HUES48 (cell line): Measurements from ENCODE around the gene BCL11B.

Source experiments
- H3K27ac ChIP-seq: one replicate; pipeline ENCODE4 v1.7.0; 2013; ENCODE audit warnings: low read depth, low read length, inconsistent platforms
- H3K27me3 ChIP-seq: 2 replicates; pipeline ENCODE4 v1.6.1; 2013; ENCODE audit warnings: mild to moderate bottlenecking, low read length; ENCODE audit not compliant: control insufficient read depth, insufficient read depth
- H3K36me3 ChIP-seq: 2 replicates; pipeline ENCODE4 v1.6.1; 2013; ENCODE audit warnings: low read length; ENCODE audit not compliant: control insufficient read depth, insufficient read depth
- H3K4me1 ChIP-seq: 2 replicates; pipeline ENCODE4 v1.6.1; 2013; ENCODE audit warnings: mild to moderate bottlenecking, low read length; ENCODE audit not compliant: control insufficient read depth, insufficient read depth
- H3K4me3 ChIP-seq: 2 replicates; pipeline ENCODE4 v1.5.1; 2013; ENCODE audit warnings: mild to moderate bottlenecking, low read depth, low read length
- H3K9ac ChIP-seq: 2 replicates; pipeline ENCODE4 v1.6.1; 2013; ENCODE audit warnings: mild to moderate bottlenecking, low read depth, low read length, moderate library complexity
- H3K9me3 ChIP-seq: 2 replicates; pipeline ENCODE4 v1.6.1; 2013; ENCODE audit warnings: low read length; ENCODE audit not compliant: control insufficient read depth, insufficient read depth

BCL11B gene

DNA sequence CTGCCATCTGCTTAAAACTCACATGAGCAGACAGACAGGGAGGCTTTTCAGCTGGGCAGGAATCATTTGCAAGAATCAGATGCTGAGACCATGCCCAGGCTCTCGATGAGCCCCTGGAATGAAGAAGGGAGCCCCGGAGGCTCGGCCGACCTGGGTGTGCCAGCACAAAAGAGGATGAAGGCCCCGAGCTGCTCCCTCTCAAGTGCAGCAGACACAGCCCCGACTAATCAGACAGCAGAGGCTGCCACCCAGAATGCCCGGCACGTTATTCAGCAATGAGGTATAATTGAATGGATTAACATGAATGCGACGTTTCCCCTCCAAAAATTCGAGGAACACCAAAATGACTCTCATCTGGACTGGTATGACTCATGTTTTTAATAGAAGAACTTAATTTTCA is 58.9 kb downstream of the BCL11B start:
- no peaks in the 10 kb centered on the region for H3K36me3 ChIP-seq
- H3K9ac ChIP-seq = no peak overlapping the region
- H3K27ac ChIP-seq = no peak overlapping the region
- no peak overlapping the region for H3K4me3 ChIP-seq
- H3K4me1 ChIP-seq = no peaks in the 10 kb centered on the region
- no peaks in the 10 kb centered on the region for H3K27me3 ChIP-seq
- H3K9me3 ChIP-seq = no peaks in the 10 kb centered on the region

DNA sequence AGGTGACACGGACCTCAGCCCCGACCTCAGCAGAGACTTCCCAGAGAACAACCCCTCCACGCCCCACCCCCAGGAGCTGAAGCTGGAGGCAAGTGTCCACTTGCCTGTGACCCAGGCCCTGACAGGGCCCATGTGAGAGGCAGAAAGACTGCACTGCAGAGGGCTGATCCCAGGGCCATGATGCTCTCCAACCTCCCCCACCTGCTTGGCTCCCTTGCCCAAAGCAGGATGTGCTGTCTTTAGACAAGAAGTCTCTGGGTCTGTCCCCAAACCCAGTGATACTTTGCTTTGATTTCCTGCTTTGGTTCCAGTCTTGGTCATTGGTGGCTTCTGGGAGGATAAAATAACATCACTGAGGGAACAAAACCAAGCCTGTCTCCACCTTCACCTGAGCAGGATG is 59.4 kb downstream of the BCL11B start:
- Histone ChIP-seq H3K9ac (no peak overlapping the region), H3K27ac (no peak overlapping the region), H3K36me3 (no peaks in the 10 kb centered on the region), H3K27me3 (no peaks in the 10 kb centered on the region), H3K9me3 (no peaks in the 10 kb centered on the region), H3K4me3 (no peak overlapping the region), H3K4me1 (no peaks in the 10 kb centered on the region)

DNA sequence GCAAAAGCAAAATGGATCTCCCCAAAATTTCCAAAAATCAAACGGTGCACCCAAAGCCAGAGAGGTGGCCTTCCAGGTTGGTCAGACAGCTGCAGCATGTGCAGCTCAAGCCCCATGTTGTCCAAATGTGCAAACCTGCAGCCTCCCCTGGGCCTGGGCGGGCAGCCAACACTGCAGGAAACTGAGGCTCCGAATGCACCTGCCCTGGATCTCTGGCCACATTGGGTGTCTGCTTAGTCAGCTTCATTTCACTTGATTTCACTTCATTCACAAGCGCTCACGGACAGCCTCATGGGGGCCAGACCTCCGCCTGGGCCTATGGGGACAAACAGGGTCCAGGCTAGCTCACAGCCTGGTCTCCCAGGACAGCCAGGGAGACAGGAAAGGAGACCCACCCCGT is 59.8 kb downstream of the BCL11B start:
- Histone ChIP-seq H3K36me3 (no peaks in the 10 kb centered on the region), H3K27ac (no peak overlapping the region), H3K4me3 (no peak overlapping the region), H3K27me3 (no peaks in the 10 kb centered on the region), H3K9me3 (no peaks in the 10 kb centered on the region), H3K9ac (no peak overlapping the region), H3K4me1 (no peaks in the 10 kb centered on the region)

DNA sequence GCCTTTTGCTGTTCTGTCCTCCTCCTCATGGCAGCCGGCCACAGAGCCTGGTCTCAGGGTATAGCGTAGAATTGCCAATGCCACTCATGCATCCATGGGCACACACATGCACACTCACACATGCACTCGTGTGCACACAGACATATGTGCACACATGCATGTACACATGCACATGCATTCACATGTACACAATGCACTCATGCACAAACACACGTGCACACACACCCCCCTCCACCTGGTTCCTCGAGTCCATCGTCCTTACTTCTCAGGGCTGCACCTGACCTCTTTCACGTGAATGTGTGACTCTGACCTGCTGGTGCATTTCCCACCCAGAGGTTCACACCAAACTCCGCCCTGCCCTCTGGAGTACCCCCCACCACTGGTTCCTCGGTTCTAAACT is 60.6 kb downstream of the BCL11B start:
- no peak overlapping the region for H3K9ac ChIP-seq
- H3K36me3 ChIP-seq = no peaks in the 10 kb centered on the region
- H3K27me3 ChIP-seq = no peaks in the 10 kb centered on the region
- H3K27ac ChIP-seq = no peak overlapping the region
- H3K4me3 ChIP-seq = no peak overlapping the region
- no peaks in the 10 kb centered on the region for H3K4me1 ChIP-seq
- H3K9me3 ChIP-seq = no peaks in the 10 kb centered on the region

DNA sequence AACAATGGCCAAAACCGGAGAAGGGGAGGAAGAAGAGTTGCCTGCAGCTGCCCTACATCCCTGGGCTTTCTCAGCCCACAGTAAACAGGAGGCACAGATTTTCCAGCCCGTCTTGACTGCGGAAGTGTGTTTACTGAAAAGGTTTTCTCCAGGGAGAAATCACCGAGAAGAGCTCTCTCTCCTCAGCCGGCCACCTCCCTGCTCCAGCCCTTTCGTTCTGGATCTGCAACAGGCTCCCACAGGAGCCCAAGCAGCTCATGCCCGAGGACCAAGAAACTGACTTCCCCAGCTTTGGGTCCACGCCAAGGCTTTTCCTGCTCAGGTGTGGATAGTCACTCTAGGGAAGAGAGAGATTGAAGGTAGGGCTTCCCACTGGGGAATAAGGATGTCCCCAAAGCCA is 61.7 kb downstream of the BCL11B start:
- no peaks in the 10 kb centered on the region for H3K36me3 ChIP-seq
- H3K4me1 ChIP-seq = no peaks in the 10 kb centered on the region
- no peaks in the 10 kb centered on the region for H3K27me3 ChIP-seq

DNA sequence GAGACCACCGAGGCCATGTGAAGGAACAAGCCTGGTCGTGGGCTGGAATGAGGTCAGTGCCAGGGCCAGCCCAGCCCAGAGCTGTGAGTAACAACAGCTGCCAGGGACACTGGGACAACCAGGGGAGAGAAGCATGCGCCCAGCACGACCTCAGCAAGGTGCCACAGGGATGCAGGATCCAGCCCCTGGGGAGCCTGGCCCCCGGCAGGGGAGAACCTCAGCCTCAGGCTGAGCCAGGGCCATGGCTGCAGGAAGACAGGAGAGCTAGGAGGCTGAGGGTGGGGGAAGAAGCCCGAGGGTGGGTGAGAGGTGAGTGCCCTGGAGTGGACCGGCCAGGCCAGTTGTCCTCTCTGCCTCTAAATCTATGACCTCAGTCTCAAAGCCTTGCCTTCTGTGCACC is 62.6 kb downstream of the BCL11B start:
- no peak overlapping the region for H3K4me3 ChIP-seq
- H3K4me1 ChIP-seq = no peaks in the 10 kb centered on the region
- H3K9ac ChIP-seq = no peak overlapping the region
- H3K27ac ChIP-seq = no peak overlapping the region
- no peaks in the 10 kb centered on the region for H3K36me3 ChIP-seq
- H3K9me3 ChIP-seq = no peaks in the 10 kb centered on the region
- H3K27me3 ChIP-seq = no peaks in the 10 kb centered on the region

More for the DNA sequence above, 61.7 kb downstream of the BCL11B start:
- Histone ChIP-seq H3K9me3 (no peaks in the 10 kb centered on the region), H3K9ac (no peak overlapping the region), H3K27ac (no peak overlapping the region), H3K4me3 (no peak overlapping the region)

DNA sequence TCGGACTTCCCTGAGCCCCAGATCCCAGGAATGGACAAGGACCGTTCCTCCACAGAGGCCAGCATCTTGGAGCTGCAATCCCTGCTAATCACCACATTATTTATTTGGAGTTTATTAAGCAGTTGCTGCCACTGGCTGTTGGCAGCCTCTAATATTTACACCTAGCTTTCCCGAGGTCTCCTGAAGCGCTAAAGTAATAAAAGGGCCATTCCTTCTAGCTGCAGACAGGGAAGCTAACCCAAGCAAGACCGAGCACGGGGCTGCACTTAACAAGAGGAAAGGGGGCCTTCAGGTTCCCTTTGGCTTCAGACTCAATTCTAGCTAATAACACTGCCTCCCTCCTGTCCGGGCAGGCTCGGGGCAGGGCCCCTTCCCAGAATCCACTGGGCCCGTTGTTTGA is 63.7 kb downstream of the BCL11B start:
- H3K9me3 ChIP-seq = no peaks in the 10 kb centered on the region
- H3K4me3 ChIP-seq = no peak overlapping the region
- no peaks in the 10 kb centered on the region for H3K27me3 ChIP-seq
- H3K27ac ChIP-seq = no peak overlapping the region
- no peaks in the 10 kb centered on the region; the same call in 1 of the 2 replicates for H3K4me1 ChIP-seq
- no peaks in the 10 kb centered on the region for H3K36me3 ChIP-seq
- no peak overlapping the region for H3K9ac ChIP-seq

DNA sequence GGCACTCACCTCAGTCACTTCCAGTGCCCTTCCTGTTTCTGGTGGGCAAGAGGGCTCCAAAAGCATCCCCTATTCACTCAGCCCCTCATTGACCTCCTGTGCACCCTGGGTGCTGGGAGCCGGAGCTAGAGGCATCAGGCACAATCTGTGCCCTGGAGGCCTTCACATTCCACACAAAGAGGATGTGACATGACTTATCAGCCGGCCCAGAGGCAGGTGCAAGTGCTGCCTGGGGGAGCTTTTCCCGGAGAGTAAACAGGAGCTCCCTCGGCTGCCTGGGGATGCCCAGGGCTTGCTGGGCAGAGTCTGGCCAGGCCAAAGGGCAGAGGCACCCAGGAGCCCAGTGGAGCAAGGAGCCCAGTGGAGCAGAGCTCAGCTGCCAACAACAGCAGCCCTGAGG is 64.5 kb downstream of the BCL11B start:
- Histone ChIP-seq H3K27me3 (no peaks in the 10 kb centered on the region), H3K36me3 (no peaks in the 10 kb centered on the region), H3K9ac (no peak overlapping the region), H3K27ac (no peak overlapping the region), H3K4me1 (no peaks in the 10 kb centered on the region; the same call in 1 of the 2 replicates), H3K4me3 (no peak overlapping the region), H3K9me3 (no peaks in the 10 kb centered on the region)

DNA sequence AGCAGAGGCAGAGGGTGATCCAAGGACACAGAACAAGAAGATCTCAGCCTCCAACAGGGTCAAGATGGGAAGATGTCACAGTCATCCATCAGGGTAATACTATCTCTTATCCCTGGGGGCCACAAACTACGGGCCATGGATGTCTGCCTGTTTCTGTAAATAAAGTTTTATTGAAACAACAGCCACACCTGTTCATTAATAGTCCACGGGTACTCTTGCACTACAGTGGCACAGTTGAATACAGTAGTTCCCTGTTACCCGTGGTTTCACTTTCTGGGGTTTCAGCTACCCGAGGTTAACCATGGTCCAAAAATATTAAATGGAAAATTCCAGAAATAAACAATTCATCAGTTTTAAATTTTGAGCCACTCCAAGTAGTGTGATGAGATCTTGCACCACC is 65.9 kb downstream of the BCL11B start:
- H3K9me3 ChIP-seq = no peaks in the 10 kb centered on the region
- H3K27me3 ChIP-seq = no peaks in the 10 kb centered on the region
- no peak overlapping the region for H3K4me3 ChIP-seq
- H3K4me1 ChIP-seq = no peaks in the 10 kb centered on the region; the same call in 1 of the 2 replicates
- H3K36me3 ChIP-seq = no peaks in the 10 kb centered on the region
- no peak overlapping the region for H3K27ac ChIP-seq
- H3K9ac ChIP-seq = no peak overlapping the region

DNA sequence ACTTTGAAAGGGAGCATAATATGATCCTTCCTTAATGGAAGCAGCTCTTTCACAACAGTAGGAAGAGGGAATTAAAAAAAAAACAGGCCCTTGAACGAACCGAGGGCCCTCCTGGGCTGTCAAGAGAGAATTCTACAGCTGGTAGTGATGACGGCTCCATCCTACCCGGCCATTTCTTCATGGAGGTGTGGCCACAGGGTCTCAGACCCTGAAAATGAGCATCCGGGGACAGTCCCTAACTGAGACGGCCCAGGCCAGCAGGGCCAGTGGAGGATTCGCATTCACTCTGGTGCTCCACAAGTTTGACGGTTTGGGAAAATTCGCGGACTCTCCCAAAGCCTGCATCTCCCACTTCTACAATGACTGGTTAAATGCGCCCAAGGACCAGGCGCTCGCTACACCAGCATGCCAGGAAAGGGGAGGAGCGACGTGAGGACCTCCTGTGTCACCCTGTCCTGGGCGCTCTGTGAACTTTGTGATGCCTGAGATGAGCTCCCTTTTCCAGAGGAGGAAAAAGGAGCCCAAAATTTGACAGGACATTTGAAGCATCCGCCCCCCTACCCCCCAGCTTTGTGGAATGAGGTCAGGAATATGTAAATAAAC is 66.8 kb downstream of the BCL11B start:
- Histone ChIP-seq H3K27me3 (no peaks in the 10 kb centered on the region), H3K4me3 (no peak overlapping the region), H3K27ac (no peak overlapping the region), H3K4me1 (no peaks in the 10 kb centered on the region; the same call in 1 of the 2 replicates), H3K36me3 (no peaks in the 10 kb centered on the region), H3K9ac (no peak overlapping the region), H3K9me3 (no peaks in the 10 kb centered on the region)

DNA sequence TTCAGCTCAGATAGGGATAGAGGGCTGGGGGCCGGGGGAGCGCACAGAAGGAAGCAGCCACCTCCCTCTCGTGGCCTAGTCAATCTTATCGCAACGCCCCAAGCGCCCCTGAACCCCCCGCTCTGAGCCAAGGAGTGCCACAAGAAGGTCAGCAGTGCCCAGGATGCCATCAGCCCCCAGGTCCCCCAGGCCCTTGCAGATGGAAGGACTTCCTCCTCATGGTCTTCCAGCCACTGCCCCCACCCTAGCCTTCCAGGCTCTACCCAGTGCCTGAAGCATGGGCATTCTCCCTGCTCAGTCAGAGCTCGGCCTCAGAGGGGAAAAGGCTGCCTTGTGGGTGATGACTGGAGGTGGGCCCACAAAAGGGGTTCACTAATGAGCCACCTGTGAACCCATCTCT is 68.2 kb downstream of the BCL11B start:
- no peak overlapping the region for H3K4me3 ChIP-seq
- H3K27me3 ChIP-seq = no peaks in the 10 kb centered on the region
- H3K4me1 ChIP-seq = no peaks in the 10 kb centered on the region; the same call in 1 of the 2 replicates
- H3K27ac ChIP-seq = no peak overlapping the region
- no peaks in the 10 kb centered on the region for H3K9me3 ChIP-seq
- H3K36me3 ChIP-seq = no peaks in the 10 kb centered on the region
- H3K9ac ChIP-seq = no peak overlapping the region

DNA sequence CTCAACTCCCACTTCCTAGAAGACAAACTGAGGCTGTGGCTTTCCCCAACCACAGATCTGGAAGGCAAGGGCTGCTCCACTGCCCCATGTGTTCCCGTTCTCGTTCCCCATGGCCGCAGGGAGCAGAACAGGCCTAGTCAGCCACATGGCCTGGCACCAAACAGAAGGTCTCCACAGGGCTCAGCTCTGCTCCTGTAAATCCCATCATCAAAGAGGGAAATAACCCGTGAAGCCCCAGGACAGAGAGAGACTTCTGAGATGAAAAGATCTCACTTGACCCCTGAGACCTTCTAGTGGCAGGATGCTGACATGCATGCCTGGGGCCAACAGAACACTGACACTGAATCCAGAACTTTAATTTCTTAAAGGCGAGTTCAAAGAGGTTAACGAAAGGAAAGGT is 68.9 kb downstream of the BCL11B start:
- H3K27ac ChIP-seq = no peak overlapping the region
- H3K4me3 ChIP-seq = no peak overlapping the region
- no peaks in the 10 kb centered on the region for H3K9me3 ChIP-seq
- no peaks in the 10 kb centered on the region; the same call in 1 of the 2 replicates for H3K4me1 ChIP-seq
- no peaks in the 10 kb centered on the region for H3K36me3 ChIP-seq
- no peak overlapping the region for H3K9ac ChIP-seq
- no peaks in the 10 kb centered on the region for H3K27me3 ChIP-seq
